ENCODE measurements around the gene FILIP1L.

Gene FILIP1L

GRCh38 chr3:99972380-99973104, 141.8 kb downstream of the FILIP1L start:
- DNase-seq (ENCODE audit: low spot score) = no peak

- DNase-seq (ENCODE audit: low spot score) = no peak
Measured at GRCh38 chr3:99971761-99972160, 142.5 kb downstream of the FILIP1L start.

- DNase-seq (ENCODE audit: low spot score) = no peak
Measured at GRCh38 chr3:99970198-99970597, 144.1 kb downstream of the FILIP1L start.

- DNase-seq (ENCODE audit: low spot score) = no peak
Measured at GRCh38 chr3:99969136-99969535, 145.2 kb downstream of the FILIP1L start.

- no peak for DNase-seq (ENCODE audit: low spot score)
Measured at GRCh38 chr3:99967796-99968195, 146.5 kb downstream of the FILIP1L start.

GRCh38 chr3:99966662-99967416, 147.5 kb downstream of the FILIP1L start:
- DNase-seq (ENCODE audit: low spot score) = no peak

GRCh38 chr3:99965681-99966408, 148.5 kb downstream of the FILIP1L start:
- no peak for DNase-seq (ENCODE audit: low spot score)

- no peak for DNase-seq (ENCODE audit: low spot score)
Measured at GRCh38 chr3:99965077-99965476, 149.2 kb downstream of the FILIP1L start.

GRCh38 chr3:99962703-99963102, 151.6 kb downstream of the FILIP1L start:
- peak; percentile 25 for DNase-seq (ENCODE audit: low spot score)

GRCh38 chr3:99961756-99962515, 152.4 kb downstream of the FILIP1L start:
- no peak for DNase-seq (ENCODE audit: low spot score)

GRCh38 chr3:99960941-99961340, 153.4 kb downstream of the FILIP1L start:
- DNase-seq (ENCODE audit: low spot score) = no peak

- no peak for DNase-seq (ENCODE audit: low spot score)
Measured at GRCh38 chr3:99960123-99960878, 154.0 kb downstream of the FILIP1L start.

GRCh38 chr3:99958222-99958912, 155.9 kb downstream of the FILIP1L start:
- no peak for DNase-seq (ENCODE audit: low spot score)

- DNase-seq (ENCODE audit: low spot score) = no peak
Measured at GRCh38 chr3:99957151-99957796, 157.0 kb downstream of the FILIP1L start.

GRCh38 chr3:99955773-99956562, 158.3 kb downstream of the FILIP1L start:
- DNase-seq (ENCODE audit: low spot score) = no peak

- DNase-seq (ENCODE audit: low spot score) = no peak
Measured at GRCh38 chr3:99954914-99955644, 159.2 kb downstream of the FILIP1L start.

- peak; percentile 14 for DNase-seq (ENCODE audit: low spot score)
Measured at GRCh38 chr3:99953596-99953995, 160.7 kb downstream of the FILIP1L start.

GRCh38 chr3:99952306-99952705, 162.0 kb downstream of the FILIP1L start:
- peak; percentile 93 for DNase-seq (ENCODE audit: low spot score)

- no peak for DNase-seq (ENCODE audit: low spot score)
Measured at GRCh38 chr3:99951701-99952100, 162.6 kb downstream of the FILIP1L start.
